ENCODE results near the gene MBOAT1. TPM values are rescaled to one million over a fixed set of nuclear protein-coding genes. Genes with fewer than 3 reads are reported as not detected.
A peak's percentile ranks its signal among the peaks of the same experiment; 100 is the strongest.

The MBOAT1 gene
- total and polyA plus RNA-seq, 2 of the 13 experiments (the other 11 are each of a cell fraction or from before 2014, with no cell fraction given) = not detected

DNA sequence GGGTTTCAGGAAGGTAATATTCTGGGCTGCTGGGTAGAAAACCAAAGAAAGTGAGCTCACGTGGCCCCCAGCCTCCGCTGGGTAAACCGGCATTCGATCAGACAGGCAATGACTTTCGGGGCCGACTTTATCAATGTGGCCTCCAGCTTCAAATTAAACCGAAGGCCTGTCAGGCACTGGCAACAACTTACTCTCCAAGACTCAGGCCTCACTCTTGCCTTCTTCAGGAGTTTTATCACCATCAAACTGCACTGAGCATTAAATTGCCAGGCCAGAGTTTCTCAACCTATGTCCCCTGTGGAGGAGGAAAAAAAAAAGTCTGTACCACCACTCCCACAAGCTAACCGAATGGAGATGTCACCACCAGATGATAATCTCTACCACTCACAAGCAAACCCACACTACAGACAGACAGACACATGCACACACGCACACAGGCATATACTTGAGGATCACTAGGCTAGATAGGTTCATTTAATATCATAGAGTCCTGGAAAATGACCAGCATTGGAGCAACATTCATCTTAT, 1.1 kb upstream of the MBOAT1 start:
- in situ Hi-C loops (cut with HindIII; ENCODE audit: extremely low pct_ligation_motif_present, low pct_unique_long_range_greater_than_20kb) = no loop called here
- intact Hi-C loops (cut with micrococcal nuclease; ENCODE audit: unreplicated experiment) = no loop called here
- Histone ChIP-seq H3K27me3 (ENCODE audit: control insufficient read depth in 1 of 2, insufficient read depth in 2 of 2, low read length in 2 of 2) (peaks cover 3 to 31% of the 10 kb centered on the region in 2 experiments; a peak in 4 of 5 replicates), H3K79me2 (ENCODE audit: insufficient read depth, low read length) (no peaks in the 10 kb centered on the region), H3K4me3 (replicated peaks in 1 of 3; ENCODE audit: insufficient read depth in 1 of 3, low read depth in 2 of 3, low read length in 3 of 3) (no peak overlapping the region), H3K4me1 (ENCODE audit: insufficient read depth, low read length) (peaks cover 9% of the 10 kb centered on the region), H3K9me3 (ENCODE audit: low read length) (no peaks in the 10 kb centered on the region), H3K27ac (ENCODE audit: extremely low read length, insufficient read depth, low read length) (no peak overlapping the region), H3K36me3 (replicated peaks in 1 of 2; ENCODE audit: control insufficient read depth in 1 of 2, insufficient read depth in 2 of 2, low read length in 2 of 2) (no peaks in the 10 kb centered on the region), H3K9ac (ENCODE audit: insufficient read depth, low read depth, low read length) (no peak overlapping the region), H3K4me2 (ENCODE audit: low read depth, low read length) (0 out of 2 replicates have a peak overlapping the region, but pooled peaks have one; percentile 79), H2AFZ (ENCODE audit: low read length) (peak overlapping the region; percentile 75), H4K20me1 (ENCODE audit: insufficient read depth, low read length) (no peaks in the 10 kb centered on the region)
- ChIA-PET CTCF (ENCODE audit: low intra/inter-chr PET ratio, low total read pairs) (no interaction called here), POLR2A (interaction anchor here (0.7 kb wide), 1 partner anchor 734 kb away, joined by 5 read pairs; no protein-coding TSS in a partner anchor)
- DNase-seq (ENCODE audit: low spot score) (no peak), ATAC-seq (no peak), FAIRE-seq (no peak)
- TF ChIP-seq, protein P1, sequence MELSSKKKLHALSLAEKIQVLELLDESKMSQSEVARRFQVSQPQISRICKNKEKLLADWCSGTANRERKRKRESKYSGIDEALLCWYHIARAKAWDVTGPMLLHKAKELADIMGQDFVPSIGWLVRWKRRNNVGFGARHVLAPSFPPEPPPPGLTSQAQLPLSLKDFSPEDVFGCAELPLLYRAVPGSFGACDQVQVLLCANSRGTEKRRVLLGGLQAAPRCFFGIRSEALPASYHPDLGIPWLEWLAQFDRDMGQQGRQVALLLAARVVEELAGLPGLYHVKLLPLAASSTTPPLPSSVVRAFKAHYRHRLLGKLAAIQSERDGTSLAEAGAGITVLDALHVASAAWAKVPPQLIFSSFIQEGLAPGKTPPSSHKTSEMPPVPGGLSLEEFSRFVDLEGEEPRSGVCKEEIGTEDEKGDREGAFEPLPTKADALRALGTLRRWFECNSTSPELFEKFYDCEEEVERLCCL (CRISPR knock-in tag; IDR thresholded peaks at IDR 0.05; ENCODE audit: borderline replicate concordance) = no peak
- TF ChIP-seq, protein P2, sequence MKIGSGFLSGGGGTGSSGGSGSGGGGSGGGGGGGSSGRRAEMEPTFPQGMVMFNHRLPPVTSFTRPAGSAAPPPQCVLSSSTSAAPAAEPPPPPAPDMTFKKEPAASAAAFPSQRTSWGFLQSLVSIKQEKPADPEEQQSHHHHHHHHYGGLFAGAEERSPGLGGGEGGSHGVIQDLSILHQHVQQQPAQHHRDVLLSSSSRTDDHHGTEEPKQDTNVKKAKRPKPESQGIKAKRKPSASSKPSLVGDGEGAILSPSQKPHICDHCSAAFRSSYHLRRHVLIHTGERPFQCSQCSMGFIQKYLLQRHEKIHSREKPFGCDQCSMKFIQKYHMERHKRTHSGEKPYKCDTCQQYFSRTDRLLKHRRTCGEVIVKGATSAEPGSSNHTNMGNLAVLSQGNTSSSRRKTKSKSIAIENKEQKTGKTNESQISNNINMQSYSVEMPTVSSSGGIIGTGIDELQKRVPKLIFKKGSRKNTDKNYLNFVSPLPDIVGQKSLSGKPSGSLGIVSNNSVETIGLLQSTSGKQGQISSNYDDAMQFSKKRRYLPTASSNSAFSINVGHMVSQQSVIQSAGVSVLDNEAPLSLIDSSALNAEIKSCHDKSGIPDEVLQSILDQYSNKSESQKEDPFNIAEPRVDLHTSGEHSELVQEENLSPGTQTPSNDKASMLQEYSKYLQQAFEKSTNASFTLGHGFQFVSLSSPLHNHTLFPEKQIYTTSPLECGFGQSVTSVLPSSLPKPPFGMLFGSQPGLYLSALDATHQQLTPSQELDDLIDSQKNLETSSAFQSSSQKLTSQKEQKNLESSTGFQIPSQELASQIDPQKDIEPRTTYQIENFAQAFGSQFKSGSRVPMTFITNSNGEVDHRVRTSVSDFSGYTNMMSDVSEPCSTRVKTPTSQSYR (CRISPR knock-in tag; IDR thresholded peaks at IDR 0.05; ENCODE audit: borderline replicate concordance) = no peak
- 79% methylated on average over 9 of the region's 9 CpGs for WGBS (ENCODE audit: low lambda C conversion rate)
- no TSS peak for BruUV-seq (replicated peaks)

All from HepG2 (cell line).